GM19438 (cell line): ENCODE data around the gene ERVH48-1.
"Not testable (repeated sequence)": the region's sequence is repeated elsewhere in the genome, so short reads cannot be mapped to it uniquely, and the experiment has no call there.

Experiments used
- ATAC-seq: cut with Tn5 transposase; IDR thresholded peaks from one replicate; pipeline ENCODE4 v1.9.1; 2021; ENCODE audit warnings: low read depth; ENCODE audit not compliant: unreplicated experiment

The ERVH48-1 gene

GRCh38 chr21:42908484-42908883 lies 16.9 kb downstream of the ERVH48-1 start:
- ATAC-seq = not testable (repeated sequence)

GRCh38 chr21:42906233-42906632 lies 19.2 kb downstream of the ERVH48-1 start:
- no peak for ATAC-seq

- no peak for ATAC-seq
These were observed 20.2 kb downstream of the ERVH48-1 start for GRCh38 chr21:42905195-42905594.

GRCh38 chr21:42903817-42904216 lies 21.6 kb downstream of the ERVH48-1 start:
- no peak for ATAC-seq

- ATAC-seq = no peak
These were observed 25.0 kb downstream of the ERVH48-1 start for GRCh38 chr21:42900446-42900845.

- peak; percentile 82 for ATAC-seq
These were observed 32.3 kb downstream of the ERVH48-1 start, which contains the start of gene NDUFV3 for GRCh38 chr21:42892931-42893755. TSS of gene NDUFV3 (plus strand) at chr21:42893309. CDS start at chr21:42893334, 25 bp downstream.

GRCh38 chr21:42892582-42892930 lies 32.9 kb downstream of the ERVH48-1 start:
- ATAC-seq = peak; percentile 4

GRCh38 chr21:42887326-42887725 lies 38.1 kb downstream of the ERVH48-1 start:
- ATAC-seq = no peak

- ATAC-seq = no peak
These were observed 41.5 kb downstream of the ERVH48-1 start for GRCh38 chr21:42883921-42884320.

- ATAC-seq = no peak
These were observed 45.1 kb downstream of the ERVH48-1 start for GRCh38 chr21:42880352-42880751.

- peak; percentile 77 for ATAC-seq
These were observed 46.2 kb downstream of the ERVH48-1 start, which contains the start of gene WDR4 for GRCh38 chr21:42878993-42879787. TSS of gene WDR4 (minus strand) at chr21:42879539. CDS start at chr21:42879495, 44 bp downstream.

- ATAC-seq = peak; percentile 42
These were observed 46.8 kb downstream of the ERVH48-1 start for GRCh38 chr21:42878678-42878992.

- not testable (repeated sequence) for ATAC-seq
These were observed 49.6 kb downstream of the ERVH48-1 start for GRCh38 chr21:42875811-42876210.

- ATAC-seq = no peak
These were observed 52.3 kb downstream of the ERVH48-1 start for GRCh38 chr21:42873096-42873495.

GRCh38 chr21:42868196-42868595 lies 57.2 kb downstream of the ERVH48-1 start:
- no peak for ATAC-seq
